Measurements from ENCODE around the gene TIMM17B. TPM values are rescaled to one million over a fixed set of nuclear protein-coding genes. Genes with fewer than 3 reads are reported as not detected.

Gene TIMM17B
- total RNA-seq = 77.9 TPM
- long read RNA-seq, transcript TIMM17B-204 (7 exons, 964 nt) = major isoform, 9 of 106 reads
- long read RNA-seq, partial matches to known transcripts = 93 of 106 reads
- long read RNA-seq, other reads (novel, unspliced or antisense) = 4 of 106 reads

- intact Hi-C loops (cut with micrococcal nuclease) = no loop called here
- peak; percentile 97 for ATAC-seq
Observed at GRCh38 chrX:48897625-48898306, at the start of gene TIMM17B, which contains the start of gene PQBP1. TIMM17B (minus strand) TSS chrX:48897768; CDS start chrX:48897749, 19 bp downstream. PQBP1 (plus strand) TSS chrX:48897930; CDS start chrX:48898510, 580 bp downstream.

GRCh38 chrX:48945517-48946348 lies 48.2 kb upstream of the TIMM17B start:
- DNase-seq = peak; percentile 50
- intact Hi-C loops (cut with micrococcal nuclease) = no loop called here

More at GRCh38 chrX:48897625-48898306, at the start of gene TIMM17B, which contains the start of gene PQBP1:
- DNase-seq = peak; percentile 92

GRCh38 chrX:48942895-48943294 lies 45.3 kb upstream of the TIMM17B start:
- intact Hi-C loops (cut with micrococcal nuclease) = no loop called here
- DNase-seq = no peak
- ATAC-seq = no peak

More at GRCh38 chrX:48945517-48946348, 48.2 kb upstream of the TIMM17B start:
- ATAC-seq = peak; percentile 64

GRCh38 chrX:48940404-48940955 lies 42.9 kb upstream of the TIMM17B start:
- DNase-seq = no peak

GRCh38 chrX:48939524-48940228 lies 42.1 kb upstream of the TIMM17B start:
- intact Hi-C loops (cut with micrococcal nuclease) = no loop called here
- ATAC-seq (no peak), DNase-seq (no peak)

More at GRCh38 chrX:48940404-48940955, 42.9 kb upstream of the TIMM17B start:
- intact Hi-C loops (cut with micrococcal nuclease) = no loop called here
- ATAC-seq = no peak

GRCh38 chrX:48938721-48939425 lies 41.3 kb upstream of the TIMM17B start:
- intact Hi-C loops (cut with micrococcal nuclease) = no loop called here
- ATAC-seq = no peak
- DNase-seq = no peak

GRCh38 chrX:48937054-48937907 lies 39.7 kb upstream of the TIMM17B start:
- intact Hi-C loops (cut with micrococcal nuclease) = no loop called here
- peak; percentile 52 for DNase-seq
- peak; percentile 62 for ATAC-seq

GRCh38 chrX:48936429-48937053 lies 39.0 kb upstream of the TIMM17B start:
- ATAC-seq (no peak), DNase-seq (no peak)
- intact Hi-C loops (cut with micrococcal nuclease) = no loop called here

- ATAC-seq (no peak), DNase-seq (no peak)
- intact Hi-C loops (cut with micrococcal nuclease) = no loop called here
Observed at GRCh38 chrX:48935301-48935670, 37.7 kb upstream of the TIMM17B start.

GRCh38 chrX:48934581-48935300 lies 37.2 kb upstream of the TIMM17B start:
- DNase-seq = no peak
- ATAC-seq = no peak
- intact Hi-C loops (cut with micrococcal nuclease) = no loop called here

- intact Hi-C loops (cut with micrococcal nuclease) = no loop called here
- DNase-seq = no peak
- ATAC-seq = no peak
Observed at GRCh38 chrX:48933757-48934156, 36.2 kb upstream of the TIMM17B start.

GRCh38 chrX:48927736-48928382 lies 30.3 kb upstream of the TIMM17B start:
- intact Hi-C loops (cut with micrococcal nuclease) = no loop called here
- DNase-seq (no peak), ATAC-seq (no peak)

GRCh38 chrX:48927123-48927522 lies 29.6 kb upstream of the TIMM17B start:
- intact Hi-C loops (cut with micrococcal nuclease) = no loop called here
- DNase-seq (no peak), ATAC-seq (no peak)

GRCh38 chrX:48924270-48924669 lies 26.7 kb upstream of the TIMM17B start:
- intact Hi-C loops (cut with micrococcal nuclease) = no loop called here
- ATAC-seq (no peak), DNase-seq (no peak)

GRCh38 chrX:48923771-48924170 lies 26.2 kb upstream of the TIMM17B start:
- no peak for DNase-seq
- intact Hi-C loops (cut with micrococcal nuclease) = no loop called here
- no peak for ATAC-seq

GRCh38 chrX:48920718-48921104 lies 23.1 kb upstream of the TIMM17B start:
- intact Hi-C loops (cut with micrococcal nuclease) = no loop called here

More at GRCh38 chrX:48920718-48921104, 23.1 kb upstream of the TIMM17B start:
- DNase-seq (no peak), ATAC-seq (no peak)
